ENCODE measurements around the gene PPP1R9B.

The PPP1R9B gene

DNA sequence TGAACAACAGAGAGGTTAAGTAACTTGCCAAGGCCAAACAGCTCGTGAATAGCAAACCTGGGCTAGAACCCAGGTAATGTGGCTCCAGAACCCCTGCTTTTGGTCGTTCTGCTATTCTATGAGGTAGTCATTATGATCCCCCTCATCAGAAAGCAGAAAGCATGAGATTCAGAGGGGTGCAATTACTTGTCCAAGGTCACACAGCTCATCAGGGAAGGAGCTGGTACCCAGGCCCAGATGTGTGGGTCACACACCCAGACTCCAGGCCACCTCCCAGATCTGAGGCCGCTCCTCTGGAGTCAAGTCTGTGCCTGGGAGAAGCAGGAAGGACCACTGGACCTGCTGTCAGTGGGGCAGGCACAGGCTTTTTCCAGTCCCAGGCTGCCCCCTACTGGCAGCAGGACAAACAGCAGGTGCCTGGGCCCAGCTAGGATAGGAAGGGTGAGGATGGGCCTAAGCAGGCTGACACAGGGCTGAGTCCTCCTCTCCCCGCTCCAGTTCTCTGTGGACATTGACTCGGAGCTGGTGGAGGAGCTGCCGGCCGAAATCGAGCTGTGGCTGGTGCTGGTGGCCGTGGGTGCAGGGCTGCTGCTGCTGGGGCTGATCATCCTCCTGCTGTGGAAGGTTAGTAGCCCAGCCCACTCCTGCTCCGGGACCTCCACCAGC, 63.1 kb downstream of the PPP1R9B start:
- peak; percentile 77 to 92 for DNase-seq

All from Kasumi-1 (cell line).